ENCODE results near the gene SUPT4H1.

Gene SUPT4H1

DNA sequence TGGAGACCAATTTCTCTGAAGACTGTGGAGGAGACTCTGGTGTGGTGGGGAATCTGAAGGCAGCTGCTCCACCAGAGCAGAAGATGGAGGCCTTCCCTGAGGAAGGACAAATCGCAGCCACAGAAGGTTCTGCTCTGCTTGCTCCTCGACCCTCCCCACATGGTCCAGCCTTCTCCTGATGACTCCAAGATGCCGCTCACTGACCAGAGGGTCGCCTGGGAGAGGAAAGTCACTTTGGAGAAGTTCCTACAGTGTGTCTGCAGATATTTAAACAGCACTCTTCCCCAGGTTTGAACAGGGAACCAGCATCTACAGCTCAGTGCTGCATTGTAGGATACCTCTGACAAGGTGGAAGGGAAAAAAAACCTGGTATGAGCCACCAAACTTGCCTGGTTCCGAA lies 21.0 kb upstream of the SUPT4H1 start:
- Mint-ChIP-seq H3K27me3 (no peaks in the 10 kb centered on the region), H3K9me3 (no peaks in the 10 kb centered on the region), H3K4me1 (peaks cover 8% of the 10 kb centered on the region), H3K27ac (no peak overlapping the region), H3K4me3 (no peak overlapping the region)
- ATAC-seq, result no peak
- DNase-seq, result no peak

DNA sequence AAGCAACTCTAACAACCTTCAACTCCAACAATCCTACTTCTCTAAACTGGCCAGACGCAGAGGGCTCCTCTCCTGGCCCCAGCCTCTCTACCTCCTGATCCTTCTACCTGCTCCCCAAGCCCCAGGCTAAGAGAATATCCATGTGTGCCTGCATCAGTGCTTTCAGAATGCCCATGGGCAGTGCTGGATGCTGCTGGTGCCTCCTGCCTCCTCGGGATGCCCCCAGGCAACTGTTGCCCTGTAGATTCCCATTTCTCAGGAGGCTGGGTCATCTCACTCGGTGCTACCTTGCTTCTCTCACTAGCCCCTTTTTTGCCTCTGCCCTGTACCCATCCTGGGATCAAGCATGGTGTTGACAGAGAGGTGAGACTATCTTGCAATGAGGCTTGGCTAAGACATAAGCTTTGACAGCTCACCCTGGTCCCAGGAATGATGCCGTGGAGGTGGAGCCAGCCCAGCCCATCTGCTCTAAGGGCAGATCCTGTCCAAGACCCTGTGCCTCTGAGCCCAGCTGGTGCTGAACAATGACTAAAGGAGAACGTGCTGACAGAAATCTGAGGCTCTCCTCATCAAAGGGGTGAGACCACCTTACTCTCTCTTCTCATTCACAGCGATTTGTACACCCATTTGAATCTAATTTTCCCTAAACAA lies 19.4 kb upstream of the SUPT4H1 start:
- peaks cover 8% of the 10 kb centered on the region for H3K4me1 Mint-ChIP-seq
- no peak overlapping the region for H3K4me3 Mint-ChIP-seq
- no peaks in the 10 kb centered on the region for H3K9me3 Mint-ChIP-seq
- ATAC-seq, result no peak
- peak overlapping the region in 1 of 2 donors; percentile 47 for H3K27ac Mint-ChIP-seq
- H3K27me3 Mint-ChIP-seq, result no peaks in the 10 kb centered on the region
- no peak for DNase-seq

DNA sequence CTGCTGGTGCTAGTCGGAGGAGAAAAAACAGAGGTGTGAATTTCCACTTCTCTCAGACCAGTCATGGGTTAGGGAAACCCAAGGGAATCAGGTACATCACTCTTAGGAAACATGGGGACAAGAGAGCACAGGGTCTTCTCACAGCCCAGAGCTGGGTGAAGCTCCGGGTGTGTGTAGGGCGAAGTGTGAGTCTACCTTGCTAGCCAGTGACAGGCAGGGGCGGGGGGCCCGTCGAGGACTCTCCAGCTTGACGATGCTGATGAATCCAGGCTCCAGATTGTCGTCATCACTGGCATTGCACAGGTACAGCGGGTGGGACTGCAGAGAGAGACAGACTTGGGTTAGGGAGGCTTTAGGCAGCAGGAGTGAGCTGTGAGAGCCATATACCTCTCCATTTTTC lies 18.7 kb upstream of the SUPT4H1 start:
- Mint-ChIP-seq H3K27me3 (no peaks in the 10 kb centered on the region), H3K27ac (no peak overlapping the region), H3K4me3 (no peak overlapping the region), H3K4me1 (peaks cover 8% of the 10 kb centered on the region), H3K9me3 (no peaks in the 10 kb centered on the region)
- DNase-seq (no peak), ATAC-seq (no peak)

DNA sequence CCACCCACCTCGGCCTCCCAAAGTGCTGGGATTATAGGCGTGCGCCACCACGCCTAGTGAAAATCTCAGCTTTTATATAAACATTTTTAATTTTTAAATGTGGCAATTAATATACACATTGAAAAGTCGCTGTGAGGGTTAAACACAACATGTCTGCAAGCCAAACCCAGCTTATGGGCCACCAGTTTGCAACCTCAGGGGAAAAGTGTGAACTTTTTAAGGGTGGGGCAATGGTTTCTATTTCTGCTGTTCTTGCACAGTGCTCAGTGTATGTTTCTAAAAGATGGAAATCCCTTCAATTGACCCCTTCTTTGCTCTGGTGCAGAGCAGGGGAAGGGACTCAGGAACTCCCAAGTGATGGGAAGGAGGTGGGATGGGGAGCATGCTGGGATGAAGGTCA lies 18.3 kb upstream of the SUPT4H1 start:
- Mint-ChIP-seq H3K4me3 (no peak overlapping the region), H3K27me3 (no peaks in the 10 kb centered on the region), H3K9me3 (no peaks in the 10 kb centered on the region), H3K4me1 (peaks cover 8% of the 10 kb centered on the region), H3K27ac (no peak overlapping the region)
- DNase-seq (no peak), ATAC-seq (no peak)

DNA sequence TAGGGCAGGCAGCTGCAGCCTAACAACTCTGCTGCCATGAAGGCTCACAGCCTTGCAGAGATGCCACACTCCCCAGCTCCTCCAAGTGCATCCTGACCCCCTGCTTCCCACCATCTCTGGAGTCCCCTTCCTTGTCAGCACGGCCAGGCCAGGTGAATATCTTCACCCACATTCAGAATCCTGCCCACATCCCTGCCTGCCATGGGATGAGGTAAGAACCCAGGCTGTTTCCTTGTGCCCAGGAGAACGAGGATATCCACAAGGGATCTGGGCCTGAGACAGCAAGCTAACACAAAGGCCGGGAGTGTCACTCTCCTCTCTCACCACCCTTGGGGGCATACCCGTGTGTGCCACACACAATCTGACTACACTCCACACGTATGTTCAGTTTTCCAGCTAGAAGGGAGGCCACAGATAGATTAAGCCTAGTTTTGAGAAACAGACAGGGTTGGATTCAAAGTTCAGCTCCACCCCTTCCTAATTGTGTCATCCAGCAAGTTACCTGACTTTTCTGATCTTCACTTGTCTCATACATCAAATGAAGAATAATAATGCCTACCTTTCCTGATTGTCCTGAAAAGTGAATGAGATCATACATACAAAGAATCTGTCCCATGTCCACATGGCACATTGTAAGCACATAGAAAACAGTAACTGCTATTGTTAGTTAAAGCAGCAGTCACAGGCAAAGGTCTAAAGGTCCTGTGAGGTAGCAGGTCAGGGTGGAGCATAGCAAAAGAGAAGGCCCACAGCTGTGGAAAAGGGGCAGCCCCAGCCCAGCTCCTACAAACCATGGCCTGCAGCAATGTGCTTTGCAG lies 17.4 kb upstream of the SUPT4H1 start:
- Mint-ChIP-seq H3K27ac (peak overlapping the region in 1 of 2 donors; percentile 63), H3K4me1 (peaks cover 8% of the 10 kb centered on the region), H3K9me3 (no peaks in the 10 kb centered on the region), H3K4me3 (no peak overlapping the region), H3K27me3 (no peaks in the 10 kb centered on the region)
- DNase-seq (no peak), ATAC-seq (no peak)

DNA sequence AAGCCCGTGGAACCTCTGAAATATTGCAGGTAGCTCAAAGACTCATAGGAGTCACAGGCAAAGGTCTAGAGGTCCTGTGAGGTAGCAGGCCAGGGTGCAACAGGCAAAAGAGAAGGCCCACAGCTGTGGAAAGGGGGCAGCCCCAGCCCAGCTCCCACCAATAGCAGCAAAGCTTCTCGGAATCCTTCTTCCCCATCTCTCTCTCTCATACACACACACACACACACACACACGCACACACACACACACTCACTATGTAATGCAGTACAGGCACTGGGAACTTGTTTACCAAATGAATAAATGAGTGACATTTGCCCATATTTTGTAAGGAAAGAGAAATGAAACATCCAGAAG lies 16.8 kb upstream of the SUPT4H1 start:
- peaks cover 8% of the 10 kb centered on the region for H3K4me1 Mint-ChIP-seq
- H3K4me3 Mint-ChIP-seq, result no peak overlapping the region
- no peaks in the 10 kb centered on the region for H3K27me3 Mint-ChIP-seq
- H3K9me3 Mint-ChIP-seq, result no peaks in the 10 kb centered on the region
- H3K27ac Mint-ChIP-seq, result no peak overlapping the region
- DNase-seq (no peak), ATAC-seq (no peak)

DNA sequence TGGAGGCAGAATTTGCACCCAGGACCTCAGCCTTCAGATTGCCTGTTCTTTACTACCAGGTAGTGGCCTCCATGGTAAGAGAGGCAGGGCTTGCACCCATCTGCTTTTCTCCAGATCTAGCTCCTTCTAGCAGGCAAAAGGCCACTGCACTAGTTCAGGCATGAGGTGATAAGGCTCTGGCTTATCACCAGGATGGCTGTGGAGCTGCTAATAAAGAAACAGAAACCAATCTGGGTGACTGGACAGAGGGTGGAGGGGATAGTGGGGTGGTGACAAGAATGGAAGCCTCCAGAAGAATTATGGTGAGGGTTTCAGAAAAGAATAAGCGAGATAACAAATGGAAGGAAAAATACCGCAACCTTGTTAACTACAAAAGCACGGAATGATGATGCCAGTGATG lies 15.5 kb upstream of the SUPT4H1 start:
- no peak for ATAC-seq
- no peaks in the 10 kb centered on the region for H3K9me3 Mint-ChIP-seq
- H3K27ac Mint-ChIP-seq, result no peak overlapping the region
- no peak overlapping the region for H3K4me3 Mint-ChIP-seq
- DNase-seq, result no peak
- no peaks in the 10 kb centered on the region for H3K27me3 Mint-ChIP-seq
- peaks cover 8% of the 10 kb centered on the region for H3K4me1 Mint-ChIP-seq

DNA sequence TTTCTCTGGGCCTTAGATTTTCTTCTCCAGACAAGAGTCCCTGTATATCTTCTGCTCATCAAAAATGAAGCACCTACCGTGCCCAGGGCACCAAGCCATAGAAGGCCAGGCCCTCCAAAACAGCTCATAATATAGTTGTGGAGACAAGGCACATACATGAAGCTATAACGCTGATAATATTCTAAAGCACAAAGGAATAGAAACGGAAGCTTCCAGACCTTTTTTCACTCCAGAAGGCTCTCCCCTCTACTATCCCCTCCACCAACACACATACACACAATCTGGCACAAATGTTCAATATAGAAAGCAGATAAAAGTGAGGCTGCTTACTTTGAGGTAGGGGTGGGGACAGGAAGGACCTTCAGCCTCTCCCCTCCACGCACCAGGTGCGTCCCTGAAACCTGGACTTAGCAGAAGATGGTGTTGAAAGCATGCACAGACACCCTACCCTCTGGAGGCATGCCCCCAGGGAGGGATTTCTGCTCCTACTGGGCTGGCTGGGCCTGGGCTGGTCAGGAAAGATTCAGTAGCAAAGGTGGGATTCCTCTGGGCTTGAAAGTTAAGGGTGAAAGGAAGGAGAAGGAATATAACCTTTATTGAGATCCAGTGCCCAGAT lies 14.1 kb upstream of the SUPT4H1 start:
- Mint-ChIP-seq H3K4me3 (no peak overlapping the region), H3K4me1 (peaks cover 8% of the 10 kb centered on the region), H3K27me3 (no peaks in the 10 kb centered on the region), H3K9me3 (no peaks in the 10 kb centered on the region), H3K27ac (peak overlapping the region in 1 of 2 donors; percentile 86)
- DNase-seq (no peak), ATAC-seq (no peak)

DNA sequence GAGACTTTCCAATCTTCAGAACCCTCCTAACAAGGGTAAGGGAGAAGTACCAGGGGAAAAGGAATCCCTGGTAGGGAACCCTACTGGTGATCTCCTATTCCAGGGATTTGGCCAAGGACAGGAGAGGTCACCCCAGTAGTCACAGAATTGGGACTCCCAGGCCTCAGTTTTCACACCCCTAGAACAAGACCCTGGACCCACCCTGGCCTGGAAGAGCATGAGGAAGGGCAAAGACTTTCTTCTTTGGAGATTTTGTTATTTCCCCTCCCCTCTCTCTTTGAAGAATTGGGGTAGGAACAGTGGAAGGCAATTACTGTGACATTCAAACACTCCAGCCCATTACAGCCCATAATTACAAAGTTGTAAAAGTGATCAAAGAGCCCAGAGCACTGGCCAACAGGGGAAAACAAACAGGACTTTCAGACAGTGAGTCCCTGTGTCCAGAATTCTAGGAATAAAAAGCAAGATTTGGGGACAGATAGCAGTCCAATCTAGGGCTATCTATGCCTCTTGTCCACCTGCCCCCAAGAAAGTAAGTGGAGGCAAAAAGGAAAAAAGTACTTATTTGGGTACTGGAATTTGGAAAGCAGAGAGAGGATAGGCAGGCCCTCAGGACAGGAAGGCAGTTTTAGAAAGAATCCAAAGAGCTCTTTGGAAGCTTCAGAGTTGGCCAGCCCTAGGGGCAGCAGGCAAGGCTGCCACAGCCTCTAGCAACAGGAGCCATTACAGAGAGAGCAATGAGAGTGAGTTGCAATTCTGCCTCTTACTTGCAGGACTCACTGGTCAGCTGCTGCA lies 13.4 kb upstream of the SUPT4H1 start:
- Mint-ChIP-seq H3K27me3 (no peaks in the 10 kb centered on the region), H3K9me3 (no peaks in the 10 kb centered on the region), H3K27ac (peak overlapping the region in 1 of 2 donors; percentile 2), H3K4me3 (no peak overlapping the region), H3K4me1 (peaks cover 8% of the 10 kb centered on the region)
- ATAC-seq (no peak), DNase-seq (no peak)

DNA sequence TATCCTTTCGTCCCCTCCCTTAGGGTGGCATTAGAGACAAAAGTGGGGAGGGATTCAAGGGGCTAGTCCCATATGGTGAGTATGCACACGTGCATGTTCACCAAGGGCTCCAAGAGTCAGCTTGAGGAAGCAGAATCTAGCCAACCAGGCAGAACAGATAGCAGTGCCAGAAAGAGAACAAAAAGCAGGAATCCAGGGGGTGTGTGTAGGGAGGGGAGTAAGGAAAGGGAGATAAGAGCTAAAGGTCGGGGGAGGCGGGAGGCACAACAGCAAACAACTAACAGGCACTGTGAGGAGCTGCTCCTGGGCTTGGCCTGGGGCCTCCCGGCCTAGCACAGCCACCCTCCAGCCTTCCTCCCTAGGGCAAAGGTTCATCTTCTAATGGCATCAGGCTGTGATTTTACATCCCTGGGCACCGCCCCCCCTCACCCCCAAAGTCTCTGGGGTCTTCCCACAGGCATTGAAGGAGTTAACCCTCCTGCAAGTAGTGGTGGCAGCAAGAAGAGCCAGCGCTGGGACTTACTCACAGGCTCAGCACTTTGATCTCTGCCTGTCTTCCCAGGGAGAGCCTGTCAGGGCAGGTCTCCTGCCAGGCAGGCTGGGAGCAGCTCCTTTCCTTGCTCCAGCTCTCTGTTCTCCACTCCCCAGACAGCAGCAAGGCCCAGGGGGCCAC lies 12.4 kb upstream of the SUPT4H1 start:
- peaks cover 5% of the 10 kb centered on the region for H3K4me1 Mint-ChIP-seq
- H3K27ac Mint-ChIP-seq, result peak overlapping the region in 1 of 2 donors; percentile 59
- H3K27me3 Mint-ChIP-seq, result no peaks in the 10 kb centered on the region
- ATAC-seq (no peak), DNase-seq (no peak)
- H3K9me3 Mint-ChIP-seq, result no peaks in the 10 kb centered on the region
- H3K4me3 Mint-ChIP-seq, result no peak overlapping the region

DNA sequence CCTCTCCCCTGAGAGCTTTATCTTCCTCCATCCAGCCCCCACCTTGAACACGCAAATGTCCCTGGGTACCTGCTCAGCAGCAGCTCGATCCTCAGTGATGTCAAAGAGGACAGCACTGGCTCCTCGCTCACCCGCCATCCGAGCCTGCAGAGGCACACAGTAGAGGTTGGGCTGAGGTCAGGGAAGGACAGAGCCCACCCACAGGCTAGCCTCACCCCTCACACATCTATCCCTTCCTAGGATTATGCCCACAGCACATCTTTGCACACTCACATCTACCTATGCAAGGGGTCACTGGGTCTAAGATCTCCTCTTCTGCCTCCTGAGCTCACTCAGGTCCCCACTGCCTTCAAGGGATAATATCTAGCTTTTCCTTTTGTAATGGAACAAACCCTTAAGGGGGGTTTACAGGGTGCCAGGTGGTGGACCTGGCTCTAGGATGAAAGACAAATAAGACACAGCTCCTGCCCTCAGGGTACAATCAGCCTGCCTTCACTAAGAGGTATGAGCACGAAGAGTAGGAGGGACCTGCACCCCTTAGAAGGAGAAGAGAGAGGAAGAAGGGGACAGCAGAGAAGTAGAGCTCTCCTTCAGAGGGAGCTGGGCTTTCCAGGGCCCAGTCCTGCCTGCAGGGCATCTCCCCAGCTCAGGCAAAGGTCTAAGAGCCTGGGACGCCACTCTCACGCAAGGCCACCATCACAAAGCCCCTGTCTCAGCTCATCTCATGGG lies 11.6 kb upstream of the SUPT4H1 start:
- H3K27ac Mint-ChIP-seq, result no peak overlapping the region
- no peaks in the 10 kb centered on the region for H3K9me3 Mint-ChIP-seq
- no peak overlapping the region for H3K4me3 Mint-ChIP-seq
- DNase-seq (no peak), ATAC-seq (no peak)
- H3K27me3 Mint-ChIP-seq, result no peaks in the 10 kb centered on the region
- no peaks in the 10 kb centered on the region for H3K4me1 Mint-ChIP-seq

DNA sequence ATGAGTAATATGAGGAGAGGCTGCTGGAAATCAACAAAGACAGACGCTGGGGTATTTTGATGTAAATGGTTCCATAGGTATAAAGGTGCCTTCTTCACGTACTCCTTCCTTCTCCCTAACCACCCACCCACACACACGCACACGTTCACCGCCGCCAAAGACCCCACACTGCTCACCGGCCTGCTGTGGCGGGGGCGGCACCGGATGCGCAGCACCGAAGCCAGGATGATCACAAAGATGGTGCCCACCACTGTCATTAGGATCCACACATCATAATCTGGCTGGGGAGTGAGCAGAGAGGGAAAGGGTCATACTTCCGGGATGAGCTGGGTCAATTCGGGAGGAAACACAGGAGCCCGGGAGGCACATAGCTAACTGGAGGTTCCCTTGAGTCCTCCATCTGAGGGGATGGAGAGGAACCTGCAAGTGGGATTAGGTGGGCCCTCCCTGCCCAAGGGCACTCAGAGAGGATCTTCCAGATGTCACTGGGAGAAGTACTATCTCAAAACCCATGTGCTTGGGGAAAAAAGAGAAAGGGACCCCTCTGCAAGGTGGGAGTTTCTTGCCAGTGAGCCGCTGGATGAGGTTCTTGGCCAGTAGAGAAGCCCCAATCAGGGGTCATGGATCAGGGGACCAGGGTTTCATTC lies 10.5 kb upstream of the SUPT4H1 start:
- Mint-ChIP-seq H3K4me1 (no peaks in the 10 kb centered on the region), H3K27ac (peak overlapping the region in 1 of 2 donors; percentile 65), H3K27me3 (no peaks in the 10 kb centered on the region)

DNA sequence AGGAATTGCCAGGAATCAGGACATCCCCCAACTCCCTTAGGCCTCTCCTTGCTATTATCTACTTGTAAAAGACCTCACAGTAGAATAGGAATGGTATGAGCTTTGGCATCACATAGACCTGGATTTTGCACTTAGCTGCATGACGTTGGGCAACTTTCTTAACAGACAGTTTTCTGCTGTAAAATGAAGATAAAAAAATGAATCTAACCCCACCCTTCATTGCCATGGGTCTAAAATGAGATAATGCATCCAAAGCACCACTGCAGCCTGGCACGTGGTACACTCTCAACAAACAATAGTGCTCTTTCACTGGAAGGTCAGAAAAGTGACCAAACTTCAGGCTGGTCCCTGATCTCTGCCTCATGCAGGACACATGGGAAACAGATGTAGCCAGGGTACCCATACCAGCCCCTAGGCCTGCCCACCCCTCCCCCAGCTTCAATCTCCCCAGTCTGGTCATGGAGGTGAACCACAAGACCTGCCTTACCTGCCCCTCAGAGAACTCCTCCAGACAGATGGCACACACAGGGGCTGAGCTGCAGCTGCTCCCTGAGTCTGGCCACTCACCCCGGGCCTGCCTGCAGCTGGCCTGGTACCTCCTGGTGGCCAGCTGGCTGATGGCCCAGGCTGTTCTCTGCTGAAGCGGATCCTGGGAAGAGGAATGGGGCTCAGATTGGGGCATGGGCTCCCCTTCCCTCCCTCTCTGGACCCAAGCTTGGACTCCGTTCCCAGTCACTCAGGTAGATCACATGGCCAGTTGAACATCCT lies 8.5 kb upstream of the SUPT4H1 start:
- no peak for DNase-seq
- Mint-ChIP-seq H3K27ac (peak overlapping the region; percentile 9 to 48), H3K27me3 (no peaks in the 10 kb centered on the region), H3K9me3 (no peaks in the 10 kb centered on the region), H3K4me1 (no peaks in the 10 kb centered on the region), H3K4me3 (no peak overlapping the region)
- ATAC-seq, result no peak

More for the DNA sequence above, 10.5 kb upstream of the SUPT4H1 start:
- DNase-seq (no peak), ATAC-seq (no peak)
- Mint-ChIP-seq H3K4me3 (no peak overlapping the region), H3K9me3 (no peaks in the 10 kb centered on the region)
